Measurements from ENCODE around the gene DAG1.

DNA sequence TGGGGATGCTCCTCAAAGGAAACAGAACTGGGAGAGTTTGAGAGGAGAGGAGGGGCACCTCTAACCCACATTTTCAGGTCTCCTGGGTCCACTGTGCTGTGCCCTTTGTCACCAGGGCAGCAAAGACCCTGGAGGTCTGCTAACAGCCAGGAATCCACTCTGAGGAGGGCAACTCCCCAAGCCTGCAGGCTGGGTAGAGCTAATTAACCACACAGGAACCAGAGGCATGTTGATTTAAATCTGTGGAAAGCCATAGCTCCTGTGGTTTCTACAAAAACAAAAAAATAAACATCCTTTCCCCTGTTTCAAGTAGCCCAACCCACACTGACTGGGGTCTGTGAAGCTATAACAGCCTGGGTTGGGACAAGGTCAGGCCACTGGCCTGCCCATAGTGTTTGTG is 82.0 kb downstream of the DAG1 start:
- TF ChIP-seq EZH2 (IDR thresholded peaks at IDR 0.05; ENCODE audit: low read length, missing control alignments), result no peak
- TF ChIP-seq CTCF (conservative IDR thresholded peaks at IDR 0.05 in 1 of 2, IDR thresholded peaks at IDR 0.05 in 1 of 2; ENCODE audit: low read depth in 1 of 2, low read length in 2 of 2), result no peak
